NCI-H774 (cell line): Measurements from ENCODE around the gene AAK1.

ENCODE experiments used
- DNase-seq: peaks from one replicate; lab custom pipeline; 2025; lab: John Stamatoyannopoulos, UW

Gene AAK1

DNA sequence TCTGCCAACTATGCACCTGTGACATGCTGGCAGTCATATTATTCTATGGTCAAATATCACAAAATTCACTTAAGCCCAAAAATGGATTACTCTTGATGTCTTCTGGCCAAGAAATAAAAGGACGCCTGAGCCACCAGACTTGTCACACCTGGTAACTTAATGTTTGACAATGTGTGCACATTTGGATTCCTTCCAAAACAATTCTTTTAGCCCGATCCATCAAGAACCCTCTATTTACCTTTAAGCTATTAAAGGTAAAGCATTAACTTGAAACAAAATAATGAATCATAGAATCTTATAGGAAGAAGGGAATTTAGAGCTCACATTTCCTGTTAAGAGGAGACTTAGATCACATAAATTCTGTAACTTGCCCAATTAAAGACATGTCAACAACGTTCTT, 159.8 kb downstream of the AAK1 start:
- DNase-seq = peak; percentile 92

- DNase-seq = no peak
Observed at GRCh38 chr2:69483024-69483423, 160.5 kb downstream of the AAK1 start.

DNA sequence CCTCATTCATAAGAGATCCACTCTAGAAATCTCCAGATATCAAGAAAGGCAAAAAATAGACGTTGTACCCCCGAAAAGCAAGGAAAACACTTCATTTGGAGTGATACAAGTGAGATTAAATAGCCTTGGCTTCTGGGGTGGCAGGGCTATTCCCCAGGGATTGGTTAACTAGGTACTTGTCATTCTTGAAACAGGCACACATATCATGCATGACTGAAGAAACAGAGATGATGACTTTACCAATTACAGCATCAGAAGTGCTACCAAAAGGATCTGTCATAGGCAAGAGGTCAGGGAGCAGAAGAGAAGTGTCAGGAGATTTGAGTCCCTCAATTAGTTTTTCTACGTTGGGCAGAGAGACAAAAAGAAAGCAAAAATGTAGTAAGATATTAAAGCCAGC, 161.1 kb downstream of the AAK1 start:
- peak; percentile 20 for DNase-seq

DNA sequence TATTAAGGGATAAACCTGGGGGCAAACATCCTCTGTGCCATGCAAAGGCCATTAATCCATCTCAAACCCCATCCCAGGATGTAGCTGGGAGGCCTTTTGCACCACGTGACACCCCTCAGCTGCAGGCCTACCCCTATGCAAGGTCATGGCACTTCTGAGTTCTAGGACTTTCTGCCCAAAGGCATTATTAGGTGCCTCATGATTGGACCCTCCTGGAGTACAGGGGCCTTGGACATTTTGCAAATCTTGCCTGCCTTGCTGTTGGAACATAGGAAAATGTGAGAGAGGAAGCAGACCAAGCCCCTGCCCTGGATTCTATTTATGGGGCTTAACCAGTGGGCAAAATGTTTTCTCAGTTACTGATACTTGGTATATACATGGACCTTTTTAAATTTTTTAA, 162.1 kb downstream of the AAK1 start:
- no peak for DNase-seq

- no peak for DNase-seq
Observed at GRCh38 chr2:69477627-69478026, 165.9 kb downstream of the AAK1 start.

DNA sequence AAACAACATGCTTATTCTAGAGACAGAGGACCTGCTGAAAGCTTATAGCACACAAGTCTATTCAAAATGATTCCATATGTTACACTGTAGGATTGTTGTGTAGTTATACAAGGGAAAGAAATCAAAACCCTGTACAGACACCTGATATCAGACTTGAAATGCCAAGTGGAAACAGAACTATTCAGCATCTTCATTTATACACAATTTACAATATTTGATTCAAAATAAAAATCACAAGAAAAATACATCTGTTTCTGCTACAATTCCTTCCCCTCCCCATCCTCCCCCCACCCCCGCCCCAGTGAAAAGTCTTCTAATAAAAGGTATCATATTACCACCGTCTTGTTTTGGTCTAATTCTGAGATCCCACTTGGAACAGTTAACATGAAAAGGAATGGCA, 168.9 kb downstream of the AAK1 start:
- DNase-seq = no peak

- DNase-seq = no peak
Observed at GRCh38 chr2:69471793-69472192, 171.7 kb downstream of the AAK1 start.

GRCh38 chr2:69470911-69471310, 172.6 kb downstream of the AAK1 start:
- DNase-seq = no peak

GRCh38 chr2:69469784-69470183, 173.8 kb downstream of the AAK1 start:
- DNase-seq = no peak

DNA sequence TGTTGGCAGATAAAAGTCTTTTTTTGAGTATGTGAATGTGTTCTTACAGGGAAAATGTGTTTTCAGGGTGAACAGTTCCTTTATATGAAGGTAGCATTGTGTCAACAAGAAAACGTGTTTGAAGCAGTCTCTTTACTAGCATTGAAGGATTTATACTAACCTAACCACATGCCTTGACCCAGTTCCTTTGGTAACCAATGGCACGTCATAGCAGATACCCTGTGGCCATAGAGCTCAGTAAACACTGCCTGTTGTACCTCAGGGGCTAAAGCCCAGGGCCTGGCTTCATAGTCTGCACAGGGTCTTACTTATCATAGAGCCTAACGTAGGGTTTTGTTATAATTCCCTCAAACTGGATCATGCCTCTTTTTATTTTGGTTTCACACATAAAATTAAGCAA, 174.2 kb downstream of the AAK1 start:
- no peak for DNase-seq

GRCh38 chr2:69466728-69467127, 176.8 kb downstream of the AAK1 start:
- DNase-seq = no peak

DNA sequence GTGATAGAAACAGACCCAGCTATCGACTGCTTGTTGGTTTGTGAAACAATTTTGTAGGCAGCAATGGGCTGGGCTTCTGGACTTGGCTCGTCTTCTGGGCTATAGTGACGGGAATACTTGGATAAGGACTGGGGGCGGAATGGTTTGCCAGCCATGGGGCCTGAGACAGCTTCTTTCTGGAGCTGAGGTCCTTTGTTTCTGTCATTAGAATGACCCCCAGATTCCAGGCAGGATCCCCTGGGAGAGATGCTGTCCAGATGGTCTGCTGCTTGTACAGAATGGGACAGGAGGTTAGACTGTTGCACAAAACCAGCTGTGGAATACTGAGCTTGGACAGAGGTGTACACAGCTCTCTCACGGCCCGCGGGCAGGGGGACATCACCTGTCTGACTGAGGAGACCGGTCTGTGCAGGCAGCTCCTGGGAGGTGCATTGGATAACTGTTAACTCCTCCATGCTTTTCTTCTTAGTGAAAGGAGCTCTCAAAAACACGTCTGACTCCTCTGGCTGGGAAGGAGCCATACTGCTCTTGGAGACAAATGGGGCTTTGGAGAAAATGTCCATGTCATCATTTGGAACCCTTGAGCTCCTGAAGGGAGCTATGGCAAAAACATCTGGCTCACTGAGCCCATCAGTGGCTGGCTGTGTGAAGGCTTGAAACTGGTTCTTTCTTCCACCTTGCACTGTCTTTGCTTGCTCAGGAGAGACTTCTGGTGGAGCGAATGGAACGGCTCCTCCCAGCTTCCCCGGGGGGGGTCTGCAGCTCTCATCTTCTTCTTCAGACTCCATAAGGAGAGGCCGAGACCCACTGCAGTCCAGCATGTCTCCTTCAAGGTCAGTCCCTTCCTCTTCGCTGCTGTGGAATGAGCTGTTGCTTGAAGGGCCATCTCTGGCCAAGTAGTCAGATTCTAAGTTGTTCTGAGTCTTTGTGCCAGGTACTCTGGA, 177.8 kb downstream of the AAK1 start:
- no peak for DNase-seq

- no peak for DNase-seq
Observed at GRCh38 chr2:69464575-69464974, 179.0 kb downstream of the AAK1 start.

DNA sequence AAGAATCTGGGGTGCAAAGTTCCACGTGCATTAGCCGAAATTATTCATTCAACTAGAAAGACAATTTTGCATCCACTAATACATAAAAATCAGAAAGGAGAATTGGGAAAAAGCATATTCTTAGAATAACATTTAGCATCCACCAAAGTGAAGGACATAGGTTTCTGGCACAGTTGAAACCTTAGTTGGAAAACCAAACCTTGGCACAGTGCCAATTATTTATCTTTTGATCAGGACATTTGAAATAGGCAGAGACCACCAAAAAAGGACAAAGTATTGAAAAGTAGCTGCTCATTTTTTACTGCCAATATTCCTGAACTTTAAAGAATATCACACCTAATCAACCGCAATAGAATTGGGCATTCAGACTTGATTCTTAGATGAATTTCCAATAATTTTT, 180.8 kb downstream of the AAK1 start:
- DNase-seq = no peak

- no peak for DNase-seq
Observed at GRCh38 chr2:69461404-69461803, 182.1 kb downstream of the AAK1 start.

DNA sequence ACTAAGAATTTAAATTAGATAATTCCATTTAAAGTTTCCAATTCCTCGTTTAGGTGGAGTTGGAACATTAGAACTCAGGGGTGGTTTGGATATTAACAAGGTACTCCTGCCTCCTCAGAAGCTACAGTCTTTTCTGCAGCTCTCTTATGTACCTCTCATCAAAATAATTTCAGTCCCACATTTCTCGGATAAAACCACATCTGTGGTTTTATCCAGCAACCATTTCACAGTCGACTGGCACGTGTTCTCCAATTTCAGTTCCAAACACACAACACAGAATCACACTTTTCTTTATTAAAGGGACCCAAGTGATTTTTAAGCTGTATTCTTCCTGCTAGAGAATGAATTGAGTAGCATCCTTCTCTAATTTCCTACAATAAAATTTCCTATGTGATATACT, 183.6 kb downstream of the AAK1 start:
- DNase-seq = no peak

DNA sequence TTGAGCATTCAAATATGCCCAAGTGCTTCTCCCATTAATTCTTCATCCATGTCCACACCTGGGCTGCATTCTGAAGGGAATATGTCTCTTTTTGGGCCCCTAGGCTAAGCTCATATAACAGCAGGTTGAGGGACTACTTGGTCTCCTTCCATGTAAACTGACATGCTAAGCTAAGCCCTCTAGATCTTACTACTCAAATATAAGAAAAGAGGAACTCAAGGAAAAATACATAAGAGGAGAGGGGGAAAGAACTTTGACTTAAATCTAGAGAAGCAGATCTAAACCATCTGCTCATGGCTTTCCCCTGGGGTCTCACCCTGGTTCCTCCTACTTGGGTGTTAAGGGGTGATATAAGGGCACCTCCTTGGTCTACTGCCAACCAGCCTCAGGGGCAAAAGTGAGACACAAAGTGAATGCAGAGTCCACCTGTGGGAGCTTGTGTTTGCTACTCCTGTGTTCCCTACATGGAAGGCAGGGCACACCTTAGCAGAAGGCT, 186.5 kb downstream of the AAK1 start:
- no peak for DNase-seq

DNA sequence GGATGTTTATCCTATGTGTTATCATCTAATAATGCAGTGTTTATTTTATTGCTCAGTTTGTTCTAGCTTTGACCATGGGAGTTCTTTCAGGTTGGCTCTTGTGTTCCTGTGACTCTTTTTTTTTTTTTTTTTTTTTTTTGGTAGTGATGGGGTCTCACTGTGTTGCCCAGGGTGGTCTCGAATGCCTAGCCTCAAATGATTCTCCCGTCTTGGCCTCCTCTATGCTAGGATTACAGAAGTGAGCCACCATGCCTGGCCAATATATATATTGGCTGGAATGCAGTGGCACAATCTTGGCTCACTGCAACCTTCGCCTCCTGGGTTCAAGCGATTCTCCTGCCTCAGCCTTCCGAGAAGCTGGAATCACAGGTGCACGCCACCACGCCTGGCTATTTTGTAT, 187.4 kb downstream of the AAK1 start:
- no peak for DNase-seq

DNA sequence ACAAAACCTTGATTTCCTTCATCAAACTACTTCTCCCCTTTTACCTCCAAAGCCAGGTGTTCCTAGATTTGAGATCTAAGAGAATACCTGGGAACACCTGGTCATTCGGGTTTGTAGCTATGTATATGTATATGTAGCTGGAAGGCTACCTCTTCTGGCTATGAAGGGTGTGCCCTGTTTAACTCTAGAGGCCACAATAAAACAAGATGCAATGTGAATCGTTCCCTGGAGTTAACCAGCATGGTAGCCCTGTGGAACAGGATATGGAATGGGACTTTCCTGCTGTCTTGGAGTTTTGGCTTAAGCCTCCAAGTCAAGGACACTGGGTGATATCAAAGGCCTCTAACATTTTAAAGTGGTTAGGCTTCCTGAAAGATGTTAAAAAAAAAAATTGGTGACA, 188.6 kb downstream of the AAK1 start:
- DNase-seq = no peak

DNA sequence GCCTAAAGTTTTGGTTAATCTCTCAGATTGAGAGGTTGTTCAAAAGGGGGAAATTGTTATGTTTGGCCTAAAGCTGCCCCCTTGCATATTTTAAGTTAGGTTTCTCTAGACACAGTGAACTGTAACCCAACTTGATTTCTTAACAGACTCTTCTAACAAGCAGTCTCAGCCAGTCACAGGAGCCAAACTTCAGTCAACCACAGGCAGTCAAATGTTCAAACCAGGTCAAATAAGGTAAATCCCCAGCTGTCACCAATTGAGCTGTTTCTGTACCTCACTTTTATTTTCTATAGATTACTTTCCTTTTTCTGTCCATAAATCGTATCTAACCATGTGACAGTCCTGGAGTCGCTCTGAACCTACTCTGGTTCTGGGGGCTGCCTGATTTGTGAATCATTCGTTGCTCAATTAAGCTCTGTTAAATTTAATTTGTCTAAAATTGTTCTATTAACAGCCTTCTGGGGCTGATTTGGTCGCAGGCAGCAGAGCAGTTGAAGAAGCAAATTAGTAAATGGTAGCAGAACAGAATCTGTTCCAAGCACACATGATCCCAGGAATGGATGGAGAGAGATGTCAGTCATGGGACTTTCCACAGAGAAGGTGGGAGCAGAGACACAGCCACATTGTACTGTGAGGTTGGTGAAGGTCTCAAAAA, 189.9 kb downstream of the AAK1 start:
- DNase-seq = no peak

DNA sequence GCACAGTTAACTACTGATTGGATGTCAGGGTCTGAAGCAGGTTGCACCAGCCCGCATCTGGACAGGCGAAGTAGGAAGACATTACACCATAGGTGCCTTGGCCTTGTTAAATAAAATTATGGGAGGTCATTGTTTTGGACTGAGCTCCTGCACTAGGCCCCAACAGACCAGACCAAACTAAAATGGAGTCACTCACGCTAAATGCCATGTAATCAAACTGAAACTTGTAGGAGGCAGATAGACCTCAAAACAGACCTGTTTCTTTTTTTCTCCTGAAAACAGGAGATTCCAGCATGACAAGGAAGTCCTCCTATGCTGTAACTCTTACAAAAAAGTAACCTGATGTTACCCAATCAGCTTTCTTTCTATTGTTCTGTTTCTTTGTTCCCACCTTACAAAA, 190.9 kb downstream of the AAK1 start:
- no peak for DNase-seq

DNA sequence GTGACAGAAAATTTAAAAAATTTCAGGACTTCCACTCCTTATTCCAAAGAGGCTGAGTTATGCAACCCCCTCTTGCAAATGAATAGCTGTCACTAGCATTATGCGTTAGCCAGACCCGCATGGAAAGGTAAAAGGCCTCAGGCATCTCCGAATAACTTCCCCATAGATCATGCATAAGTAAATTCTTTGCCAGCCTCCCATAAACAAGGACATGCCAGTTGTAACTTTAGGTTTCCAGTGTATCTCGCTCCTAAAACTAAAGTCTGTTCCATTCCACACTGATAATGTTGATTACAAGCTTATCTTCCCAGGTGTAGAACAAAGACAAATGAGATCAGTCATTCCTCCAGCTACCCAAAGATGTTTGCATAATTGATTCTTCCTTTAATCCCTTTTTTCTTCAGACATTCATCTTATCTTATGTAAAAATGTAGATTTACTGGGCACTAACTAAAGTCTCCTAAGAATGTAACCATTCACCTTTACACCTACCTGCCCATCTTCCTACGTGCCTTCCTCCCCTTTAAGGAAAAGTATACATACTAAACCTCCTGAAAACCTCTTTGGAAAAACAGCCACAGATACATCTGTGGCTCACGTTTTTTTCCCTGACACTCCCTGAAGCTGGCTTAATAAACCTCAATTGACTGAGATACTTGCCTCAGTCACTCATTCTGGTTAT, 192.7 kb downstream of the AAK1 start:
- no peak for DNase-seq

DNA sequence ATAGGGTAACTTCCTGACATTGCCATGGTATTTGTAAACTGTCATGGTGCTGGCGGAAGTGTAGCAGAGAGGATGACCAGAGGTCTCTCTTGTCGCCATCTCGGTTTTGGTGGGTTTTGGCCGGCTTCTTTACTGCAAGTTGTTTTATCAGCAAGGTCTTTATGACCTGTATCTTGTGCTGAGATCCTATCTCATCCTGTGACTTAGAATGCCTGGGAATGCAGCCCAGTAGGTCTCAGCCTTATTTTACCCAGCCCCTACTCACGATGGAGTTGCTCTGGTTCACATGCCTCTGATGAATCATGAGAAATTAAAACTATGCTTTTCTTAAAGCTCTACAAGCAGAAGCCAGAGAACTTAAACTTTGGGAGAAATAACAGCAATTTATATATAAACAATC, 193.6 kb downstream of the AAK1 start:
- no peak for DNase-seq
